Measurements from ENCODE around the gene AKAP10. TPM values are rescaled to one million over a fixed set of nuclear protein-coding genes. Genes with fewer than 3 reads are reported as not detected.
"Not testable (repeated sequence)": the region's sequence is repeated elsewhere in the genome, so short reads cannot be mapped to it uniquely, and the experiment has no call there.

The AKAP10 gene, protein sequence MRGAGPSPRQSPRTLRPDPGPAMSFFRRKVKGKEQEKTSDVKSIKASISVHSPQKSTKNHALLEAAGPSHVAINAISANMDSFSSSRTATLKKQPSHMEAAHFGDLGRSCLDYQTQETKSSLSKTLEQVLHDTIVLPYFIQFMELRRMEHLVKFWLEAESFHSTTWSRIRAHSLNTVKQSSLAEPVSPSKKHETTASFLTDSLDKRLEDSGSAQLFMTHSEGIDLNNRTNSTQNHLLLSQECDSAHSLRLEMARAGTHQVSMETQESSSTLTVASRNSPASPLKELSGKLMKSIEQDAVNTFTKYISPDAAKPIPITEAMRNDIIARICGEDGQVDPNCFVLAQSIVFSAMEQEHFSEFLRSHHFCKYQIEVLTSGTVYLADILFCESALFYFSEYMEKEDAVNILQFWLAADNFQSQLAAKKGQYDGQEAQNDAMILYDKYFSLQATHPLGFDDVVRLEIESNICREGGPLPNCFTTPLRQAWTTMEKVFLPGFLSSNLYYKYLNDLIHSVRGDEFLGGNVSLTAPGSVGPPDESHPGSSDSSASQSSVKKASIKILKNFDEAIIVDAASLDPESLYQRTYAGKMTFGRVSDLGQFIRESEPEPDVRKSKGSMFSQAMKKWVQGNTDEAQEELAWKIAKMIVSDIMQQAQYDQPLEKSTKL
- polyA plus RNA-seq: 10 to 100 TPM in 1 of 4 donors, 1 to 10 TPM in 3; 5.4 to 20.7 (median 7.2) TPM
- long read RNA-seq, donor 1: 0 reads
- long read RNA-seq, donor 2: 0 reads
- long read RNA-seq, donor 3, full-length matches to known transcripts: 1 of 1 reads
- long read RNA-seq, donor 3, partial matches to known transcripts: 0 of 1 reads
- long read RNA-seq, donor 3, other reads (novel, unspliced or antisense): 0 of 1 reads
- long read RNA-seq, donor 4: 0 reads
- long read RNA-seq, donor 5: 0 reads
- long read RNA-seq, donor 6, full-length matches to known transcripts: 1 of 1 reads
- long read RNA-seq, donor 6, partial matches to known transcripts: 0 of 1 reads
- long read RNA-seq, donor 6, other reads (novel, unspliced or antisense): 0 of 1 reads
- long read RNA-seq, donor 7, full-length matches to known transcripts: 1 of 1 reads
- long read RNA-seq, donor 7, partial matches to known transcripts: 0 of 1 reads
- long read RNA-seq, donor 7, other reads (novel, unspliced or antisense): 0 of 1 reads
- long read RNA-seq, donor 8: 0 reads
- long read RNA-seq, donor 9: 0 reads
- long read RNA-seq, donor 10, full-length matches to known transcripts: 2 of 2 reads
- long read RNA-seq, donor 10, partial matches to known transcripts: 0 of 2 reads
- long read RNA-seq, donor 10, other reads (novel, unspliced or antisense): 0 of 2 reads

DNA sequence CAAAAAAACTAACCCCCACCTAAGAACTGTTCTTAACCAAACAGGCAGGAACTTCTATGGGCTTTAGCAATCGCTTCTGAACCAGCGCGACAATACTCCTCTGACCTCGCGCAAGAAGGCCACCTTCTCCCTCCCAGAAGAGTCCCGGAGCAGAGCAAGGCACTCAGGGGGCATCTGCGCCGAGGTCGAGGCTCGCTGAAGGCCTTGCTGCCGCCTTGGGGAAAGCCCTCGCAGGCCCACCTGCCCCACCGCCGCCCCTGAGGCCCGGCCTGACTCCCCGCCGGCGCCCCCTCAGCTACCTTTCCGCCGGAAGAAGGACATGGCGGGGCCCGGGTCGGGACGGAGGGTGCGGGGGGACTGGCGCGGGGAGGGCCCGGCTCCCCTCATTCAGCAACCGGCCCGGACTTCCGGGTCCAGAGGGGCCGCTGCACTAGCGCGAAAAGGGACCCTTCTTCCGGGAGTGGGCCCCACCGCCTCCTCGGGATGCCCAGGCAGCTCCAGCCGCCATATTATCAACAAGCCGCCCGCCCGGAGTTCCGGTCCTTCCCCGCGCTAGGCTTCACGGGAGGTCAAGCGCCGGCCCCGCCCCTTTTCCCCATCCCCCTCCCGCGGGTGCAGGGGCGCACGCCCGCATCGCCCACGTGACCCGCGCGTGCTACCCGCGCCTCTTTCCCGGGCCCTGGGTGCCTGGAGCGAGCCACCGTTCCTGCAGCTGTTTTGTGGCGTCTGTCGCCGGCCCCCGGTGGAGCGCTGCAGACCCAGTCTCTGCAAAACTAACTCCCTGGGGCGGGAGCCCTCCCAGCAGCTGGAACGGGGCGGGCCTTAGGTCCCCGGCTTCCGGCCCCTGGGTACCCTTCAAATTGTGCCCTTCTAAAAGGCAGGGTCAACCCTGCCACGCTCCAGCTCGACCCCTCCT, at the start of gene AKAP10:
Gene AKAP10, minus strand, starts transcription at position 536 of the 916 bp plus-strand sequence. Its CDS starts 149 bp downstream, at position 387.
- Histone ChIP-seq H3K36me3 (ENCODE audit: control insufficient read depth in 3 of 3, insufficient read depth in 2 of 3, low read depth in 1 of 3, low read length in 3 of 3) (peaks cover 0 to 10% (median 0%) of the 10 kb centered on the region in 3 donors), H3K4me3 (ENCODE audit: low read depth in 1 of 3, low read length in 3 of 3) (peak within 1 kb of the TSS; percentile 68 to 91 (median 89)), H3K27ac (ENCODE audit: low read depth in 1 of 3, low read length in 2 of 3) (peak within 1 kb of the TSS; percentile 65 to 95 (median 89)), H3K27me3 (ENCODE audit: control insufficient read depth in 3 of 3, insufficient read depth in 3 of 3, low read length in 3 of 3) (peaks cover 0 to 5% (median 0%) of the 10 kb centered on the region in 3 donors), H3K4me1 (ENCODE audit: control insufficient read depth in 3 of 3, insufficient read depth in 2 of 3, low read depth in 1 of 3, low read length in 2 of 3) (peaks cover 0 to 9% (median 5%) of the 10 kb centered on the region in 3 donors), H3K9me3 (ENCODE audit: control insufficient read depth in 2 of 2, insufficient read depth in 1 of 2, low read depth in 1 of 2, low read length in 1 of 2) (no peaks in the 10 kb centered on the region)
- DNase-seq (peak; percentile 90 to 96), FAIRE-seq (no peak)
- WGBS, 3 donors: 0 to 1% (median 0%) methylated on average over 51 to 75 of the region's 75 CpGs

GRCh38 chr17:20026960-20027359, 49.3 kb upstream of the AKAP10 start:
- Histone ChIP-seq H3K36me3 (ENCODE audit: control insufficient read depth in 3 of 3, insufficient read depth in 2 of 3, low read depth in 1 of 3, low read length in 3 of 3) (no peaks in the 10 kb centered on the region), H3K27me3 (ENCODE audit: control insufficient read depth in 3 of 3, insufficient read depth in 3 of 3, low read length in 3 of 3) (peaks cover 0 to 3% (median 0%) of the 10 kb centered on the region in 3 donors), H3K4me3 (ENCODE audit: low read depth in 1 of 3, low read length in 3 of 3) (no peak overlapping the region), H3K27ac (ENCODE audit: low read depth in 1 of 3, low read length in 2 of 3) (no peak overlapping the region), H3K9me3 (ENCODE audit: control insufficient read depth in 2 of 2, insufficient read depth in 1 of 2, low read depth in 1 of 2, low read length in 1 of 2) (no peaks in the 10 kb centered on the region), H3K4me1 (ENCODE audit: control insufficient read depth in 3 of 3, insufficient read depth in 2 of 3, low read depth in 1 of 3, low read length in 2 of 3) (no peaks in the 10 kb centered on the region)
- FAIRE-seq: no peak
- no peak for DNase-seq

GRCh38 chr17:20022701-20023100, 45.1 kb upstream of the AKAP10 start:
- FAIRE-seq: no peak
- 80 to 88% (median 83%) methylated on average over 4 of the region's 4 CpGs for WGBS, 3 donors
- no peak overlapping the region for H3K27ac ChIP-seq (ENCODE audit: low read depth in 1 of 3, low read length in 2 of 3)

DNA sequence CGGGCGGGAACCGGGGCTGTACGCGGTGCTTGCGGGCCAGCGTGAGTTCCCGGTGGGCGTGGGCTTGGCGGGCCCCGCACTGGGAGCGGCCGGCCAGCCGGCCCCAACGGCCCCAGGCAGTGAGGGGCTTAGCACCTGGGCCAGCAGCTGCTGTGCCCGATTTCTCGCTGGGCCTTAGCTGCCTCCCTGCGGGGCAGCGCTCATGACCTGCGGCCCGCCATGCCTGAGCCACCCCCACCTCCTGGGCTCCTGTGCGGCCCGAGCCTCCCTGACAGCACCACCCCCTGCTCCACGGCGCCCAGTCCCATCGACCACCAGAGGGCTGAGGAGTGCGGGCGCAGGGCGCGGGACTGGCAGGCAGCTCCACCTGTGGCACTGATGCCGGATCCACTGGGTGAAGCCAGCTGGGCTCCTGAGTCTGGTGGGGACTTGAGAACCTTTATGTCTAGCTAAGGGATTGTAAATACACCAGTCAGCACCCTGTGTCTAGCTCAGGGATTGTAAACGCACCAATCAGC, 38.9 kb upstream of the AKAP10 start:
- not testable (repeated sequence) for H3K4me3 ChIP-seq (ENCODE audit: low read depth in 1 of 3, low read length in 3 of 3); H3K4me1 ChIP-seq (ENCODE audit: control insufficient read depth in 3 of 3, insufficient read depth in 2 of 3, low read depth in 1 of 3, low read length in 2 of 3); H3K27ac ChIP-seq (ENCODE audit: low read depth in 1 of 3, low read length in 2 of 3); H3K9me3 ChIP-seq (ENCODE audit: control insufficient read depth in 2 of 2, insufficient read depth in 1 of 2, low read depth in 1 of 2, low read length in 1 of 2); DNase-seq; H3K36me3 ChIP-seq (ENCODE audit: control insufficient read depth in 3 of 3, insufficient read depth in 2 of 3, low read depth in 1 of 3, low read length in 3 of 3); H3K27me3 ChIP-seq (ENCODE audit: control insufficient read depth in 3 of 3, insufficient read depth in 3 of 3, low read length in 3 of 3); FAIRE-seq
- WGBS, 3 donors: 96 to 98% (median 97%) methylated on average over 29 to 32 of the region's 32 CpGs

More at GRCh38 chr17:20022701-20023100, 45.1 kb upstream of the AKAP10 start:
- Histone ChIP-seq H3K4me3 (ENCODE audit: low read depth in 1 of 3, low read length in 3 of 3) (no peak overlapping the region), H3K27me3 (ENCODE audit: control insufficient read depth in 3 of 3, insufficient read depth in 3 of 3, low read length in 3 of 3) (peaks cover 0 to 3% (median 0%) of the 10 kb centered on the region in 3 donors), H3K36me3 (ENCODE audit: control insufficient read depth in 3 of 3, insufficient read depth in 2 of 3, low read depth in 1 of 3, low read length in 3 of 3) (no peaks in the 10 kb centered on the region), H3K4me1 (ENCODE audit: control insufficient read depth in 3 of 3, insufficient read depth in 2 of 3, low read depth in 1 of 3, low read length in 2 of 3) (no peaks in the 10 kb centered on the region), H3K9me3 (ENCODE audit: control insufficient read depth in 2 of 2, insufficient read depth in 1 of 2, low read depth in 1 of 2, low read length in 1 of 2) (no peaks in the 10 kb centered on the region)
- no peak for DNase-seq

GRCh38 chr17:20012017-20012536, 34.4 kb upstream of the AKAP10 start:
- Histone ChIP-seq H3K4me3 (ENCODE audit: low read depth in 1 of 3, low read length in 3 of 3) (no peak overlapping the region), H3K27me3 (ENCODE audit: control insufficient read depth in 3 of 3, insufficient read depth in 3 of 3, low read length in 3 of 3) (peaks cover 0 to 17% (median 1%) of the 10 kb centered on the region in 3 donors), H3K4me1 (ENCODE audit: control insufficient read depth in 3 of 3, insufficient read depth in 2 of 3, low read depth in 1 of 3, low read length in 2 of 3) (peaks cover 0 to 6% (median 0%) of the 10 kb centered on the region in 3 donors), H3K27ac (ENCODE audit: low read depth in 1 of 3, low read length in 2 of 3) (no peak overlapping the region), H3K9me3 (ENCODE audit: control insufficient read depth in 2 of 2, insufficient read depth in 1 of 2, low read depth in 1 of 2, low read length in 1 of 2) (peaks cover 0 to 3% of the 10 kb centered on the region in 2 donors), H3K36me3 (ENCODE audit: control insufficient read depth in 3 of 3, insufficient read depth in 2 of 3, low read depth in 1 of 3, low read length in 3 of 3) (no peaks in the 10 kb centered on the region)
- FAIRE-seq: no peak
- DNase-seq: no peak
- WGBS, 3 donors: 46 to 74% (median 70%) methylated on average over 2 of the region's 2 CpGs

- no peak for DNase-seq
These were observed 33.3 kb upstream of the AKAP10 start for GRCh38 chr17:20010936-20011335.

More at GRCh38 chr17:20010936-20011335, 33.3 kb upstream of the AKAP10 start:
- Histone ChIP-seq H3K27ac (ENCODE audit: low read depth in 1 of 3, low read length in 2 of 3) (no peak overlapping the region), H3K4me3 (ENCODE audit: low read depth in 1 of 3, low read length in 3 of 3) (no peak overlapping the region), H3K9me3 (ENCODE audit: control insufficient read depth in 2 of 2, insufficient read depth in 1 of 2, low read depth in 1 of 2, low read length in 1 of 2) (peaks cover 0 to 3% of the 10 kb centered on the region in 2 donors), H3K36me3 (ENCODE audit: control insufficient read depth in 3 of 3, insufficient read depth in 2 of 3, low read depth in 1 of 3, low read length in 3 of 3) (no peaks in the 10 kb centered on the region), H3K4me1 (ENCODE audit: control insufficient read depth in 3 of 3, insufficient read depth in 2 of 3, low read depth in 1 of 3, low read length in 2 of 3) (peaks cover 0 to 6% (median 0%) of the 10 kb centered on the region in 3 donors), H3K27me3 (ENCODE audit: control insufficient read depth in 3 of 3, insufficient read depth in 3 of 3, low read length in 3 of 3) (peaks cover 0 to 17% (median 1%) of the 10 kb centered on the region in 3 donors)
- FAIRE-seq: no peak
- 70 to 83% (median 78%) methylated on average over 1 of the region's 1 CpG for WGBS, 3 donors

All from small intestine (tissue), 16 donors.